22Rv1 (cell line): ENCODE measurements around the gene HK1.

Source experiments
- H3K27ac ChIP-seq: fragments of 450-650 bp; 2 replicates; pipeline ENCODE4 v1.5.1; 2017
- CTCF ChIP-seq: fragments of 450-650 bp; IDR thresholded peaks from 2 replicates; pipeline ENCODE4 v1.5.1; 2017; ENCODE audit warnings: mild to moderate bottlenecking
- ZFX ChIP-seq: fragments of 450-650 bp; IDR thresholded peaks from 2 replicates; pipeline ENCODE4 v1.6.1; 2017; ENCODE audit warnings: antibody characterized with exemption, borderline replicate concordance

HK1 gene

GRCh38 chr10:69379800-69380199, 101.5 kb downstream of the HK1 start:
- no peak overlapping the region for H3K27ac ChIP-seq
- no peak for TF ChIP-seq ZFX
- no peak for TF ChIP-seq CTCF

- no peak for TF ChIP-seq ZFX
- no peak for TF ChIP-seq CTCF
- H3K27ac ChIP-seq = peak overlapping the region; percentile 92
These were observed 104.3 kb downstream of the HK1 start for GRCh38 chr10:69382382-69383117.

GRCh38 chr10:69383558-69383957, 105.3 kb downstream of the HK1 start:
- H3K27ac ChIP-seq = peak overlapping the region; percentile 92
- no peak for TF ChIP-seq ZFX
- TF ChIP-seq CTCF = no peak

GRCh38 chr10:69384320-69384719, 106.0 kb downstream of the HK1 start:
- no peak for TF ChIP-seq ZFX
- no peak for TF ChIP-seq CTCF
- peak overlapping the region; percentile 92 for H3K27ac ChIP-seq

- H3K27ac ChIP-seq = peak overlapping the region; percentile 92
These were observed 107.4 kb downstream of the HK1 start for GRCh38 chr10:69385454-69386350.

GRCh38 chr10:69387500-69387899, 109.2 kb downstream of the HK1 start:
- TF ChIP-seq ZFX (no peak), CTCF (no peak)
- peak overlapping the region; percentile 92 for H3K27ac ChIP-seq

More at GRCh38 chr10:69385454-69386350, 107.4 kb downstream of the HK1 start:
- TF ChIP-seq ZFX (no peak), CTCF (no peak)

- peak overlapping the region; percentile 92; the same call in 1 of the 2 replicates for H3K27ac ChIP-seq
- TF ChIP-seq ZFX = no peak
- no peak for TF ChIP-seq CTCF
These were observed 110.2 kb downstream of the HK1 start for GRCh38 chr10:69388488-69388887.
